Measurements from ENCODE around the gene PCGF5. TPM values are rescaled to one million over a fixed set of nuclear protein-coding genes. Genes with fewer than 3 reads are reported as not detected.

PCGF5 gene
- total and polyA plus RNA-seq, 5 donors from 2014 or later = 43.5 to 60.3 (median 53.5) TPM

- peaks cover 2% of the 10 kb centered on the region for H3K36me3 ChIP-seq (ENCODE audit: control insufficient read depth, insufficient read depth, low read length)
- Mint-ChIP-seq H3K27ac (peak overlapping the region in 2 of 3 donors; percentile 22 to 89), H3K36me3 (peaks cover 12% of the 10 kb centered on the region), H3K4me3 (no peak overlapping the region), H3K9me3 (peaks cover 0 to 3% (median 0%) of the 10 kb centered on the region in 7 donors), H3K27me3 (no peaks in the 10 kb centered on the region), H3K4me1 (peaks cover 27 to 78% (median 42%) of the 10 kb centered on the region in 4 donors)
- ATAC-seq (ENCODE audit: low read depth in 2 of 2) = no peak
- H3K4me1 ChIP-seq (ENCODE audit: control insufficient read depth, insufficient read depth, low read length, poor library complexity, severe bottlenecking) = peaks cover 9% of the 10 kb centered on the region
- H3K4me3 ChIP-seq (ENCODE audit: low read depth, low read length) = no peak overlapping the region
- no peaks in the 10 kb centered on the region for H3K9me3 ChIP-seq (ENCODE audit: control insufficient read depth in 2 of 2, low read length in 2 of 2)
- no peak for DNase-seq
- no peaks in the 10 kb centered on the region for H3K27me3 ChIP-seq (ENCODE audit: control insufficient read depth, insufficient read depth, low read length)
- no peak overlapping the region for H3K27ac ChIP-seq (ENCODE audit: insufficient read depth, low read length, poor library complexity, severe bottlenecking)
Measured at GRCh38 chr10:91190388-91190870, 30.0 kb upstream of the PCGF5 start.

GRCh38 chr10:91190876-91191583 lies 29.4 kb upstream of the PCGF5 start:
- Mint-ChIP-seq H3K27me3 (no peaks in the 10 kb centered on the region), H3K27ac (peak overlapping the region; percentile 22 to 31 (median 22)), H3K4me3 (no peak overlapping the region), H3K9me3 (peaks cover 0 to 3% (median 0%) of the 10 kb centered on the region in 7 donors), H3K36me3 (peaks cover 12% of the 10 kb centered on the region), H3K4me1 (peaks cover 21 to 75% (median 41%) of the 10 kb centered on the region in 4 donors)
- Histone ChIP-seq H3K9me3 (ENCODE audit: control insufficient read depth in 2 of 2, low read length in 2 of 2) (no peaks in the 10 kb centered on the region), H3K4me3 (ENCODE audit: low read depth, low read length) (no peak overlapping the region), H3K4me1 (ENCODE audit: control insufficient read depth, insufficient read depth, low read length, poor library complexity, severe bottlenecking) (peaks cover 4% of the 10 kb centered on the region), H3K27me3 (ENCODE audit: control insufficient read depth, insufficient read depth, low read length) (no peaks in the 10 kb centered on the region), H3K36me3 (ENCODE audit: control insufficient read depth, insufficient read depth, low read length) (no peaks in the 10 kb centered on the region), H3K27ac (ENCODE audit: insufficient read depth, low read length, poor library complexity, severe bottlenecking) (no peak overlapping the region)
- no peak for ATAC-seq (ENCODE audit: low read depth in 2 of 2)
- no peak for DNase-seq

GRCh38 chr10:91191584-91191919 lies 28.9 kb upstream of the PCGF5 start:
- ATAC-seq (ENCODE audit: low read depth in 2 of 2) (no peak), DNase-seq (no peak)
- H3K4me1 ChIP-seq (ENCODE audit: control insufficient read depth, insufficient read depth, low read length, poor library complexity, severe bottlenecking) = peaks cover 3% of the 10 kb centered on the region
- Mint-ChIP-seq H3K4me3 (no peak overlapping the region), H3K9me3 (peaks cover 0 to 3% (median 0%) of the 10 kb centered on the region in 7 donors), H3K4me1 (peaks cover 18 to 76% (median 42%) of the 10 kb centered on the region in 4 donors), H3K27ac (peak overlapping the region in 1 of 3 donors; percentile 31), H3K36me3 (peaks cover 12% of the 10 kb centered on the region), H3K27me3 (no peaks in the 10 kb centered on the region)
- H3K36me3 ChIP-seq (ENCODE audit: control insufficient read depth, insufficient read depth, low read length) = no peaks in the 10 kb centered on the region
- H3K4me3 ChIP-seq (ENCODE audit: low read depth, low read length) = no peak overlapping the region
- no peaks in the 10 kb centered on the region for H3K9me3 ChIP-seq (ENCODE audit: control insufficient read depth in 2 of 2, low read length in 2 of 2)
- no peaks in the 10 kb centered on the region for H3K27me3 ChIP-seq (ENCODE audit: control insufficient read depth, insufficient read depth, low read length)
- no peak overlapping the region for H3K27ac ChIP-seq (ENCODE audit: insufficient read depth, low read length, poor library complexity, severe bottlenecking)

- no peak overlapping the region for H3K4me3 ChIP-seq (ENCODE audit: low read depth, low read length)
- peaks cover 10% of the 10 kb centered on the region for H3K36me3 Mint-ChIP-seq
- H3K9me3 ChIP-seq (ENCODE audit: control insufficient read depth in 2 of 2, low read length in 2 of 2) = no peaks in the 10 kb centered on the region
- no peaks in the 10 kb centered on the region for H3K27me3 Mint-ChIP-seq
- no peaks in the 10 kb centered on the region for H3K27me3 ChIP-seq (ENCODE audit: control insufficient read depth, insufficient read depth, low read length)
- H3K27ac ChIP-seq (ENCODE audit: insufficient read depth, low read length, poor library complexity, severe bottlenecking) = no peak overlapping the region
- DNase-seq (no peak), ATAC-seq (ENCODE audit: low read depth in 2 of 2) (peak; percentile 24 to 35)
- H3K4me1 ChIP-seq (ENCODE audit: control insufficient read depth, insufficient read depth, low read length, poor library complexity, severe bottlenecking) = peaks cover 15% of the 10 kb centered on the region
- peaks cover 31 to 81% (median 46%) of the 10 kb centered on the region in 4 donors for H3K4me1 Mint-ChIP-seq
- peaks cover 0 to 3% (median 0%) of the 10 kb centered on the region in 7 donors for H3K9me3 Mint-ChIP-seq
- no peaks in the 10 kb centered on the region for H3K36me3 ChIP-seq (ENCODE audit: control insufficient read depth, insufficient read depth, low read length)
- H3K4me3 Mint-ChIP-seq = no peak overlapping the region
- H3K27ac Mint-ChIP-seq = peak overlapping the region; percentile 4 to 18 (median 6)
Measured at GRCh38 chr10:91194497-91195179, 25.8 kb upstream of the PCGF5 start.

- ATAC-seq (ENCODE audit: low read depth in 2 of 2) = no peak
- no peak overlapping the region for H3K4me3 ChIP-seq (ENCODE audit: low read depth, low read length)
- Mint-ChIP-seq H3K27me3 (no peaks in the 10 kb centered on the region), H3K27ac (peak overlapping the region; percentile 13 to 89 (median 48)), H3K9me3 (peaks cover 0 to 3% (median 0%) of the 10 kb centered on the region in 7 donors), H3K4me3 (peak overlapping the region in 1 of 4 donors; percentile 16), H3K4me1 (peaks cover 40 to 81% (median 53%) of the 10 kb centered on the region in 4 donors), H3K36me3 (peaks cover 10% of the 10 kb centered on the region)
- H3K4me1 ChIP-seq (ENCODE audit: control insufficient read depth, insufficient read depth, low read length, poor library complexity, severe bottlenecking) = peaks cover 30% of the 10 kb centered on the region
- H3K27me3 ChIP-seq (ENCODE audit: control insufficient read depth, insufficient read depth, low read length) = no peaks in the 10 kb centered on the region
- H3K36me3 ChIP-seq (ENCODE audit: control insufficient read depth, insufficient read depth, low read length) = no peaks in the 10 kb centered on the region
- DNase-seq = no peak
- H3K9me3 ChIP-seq (ENCODE audit: control insufficient read depth in 2 of 2, low read length in 2 of 2) = no peaks in the 10 kb centered on the region
- H3K27ac ChIP-seq (ENCODE audit: insufficient read depth, low read length, poor library complexity, severe bottlenecking) = no peak overlapping the region
Measured at GRCh38 chr10:91196268-91197048, 24.0 kb upstream of the PCGF5 start.

- DNase-seq (no peak), ATAC-seq (ENCODE audit: low read depth in 2 of 2) (no peak)
- Histone ChIP-seq H3K27ac (ENCODE audit: insufficient read depth, low read length, poor library complexity, severe bottlenecking) (no peak overlapping the region), H3K4me1 (ENCODE audit: control insufficient read depth, insufficient read depth, low read length, poor library complexity, severe bottlenecking) (peaks cover 37% of the 10 kb centered on the region), H3K36me3 (ENCODE audit: control insufficient read depth, insufficient read depth, low read length) (no peaks in the 10 kb centered on the region), H3K4me3 (ENCODE audit: low read depth, low read length) (no peak overlapping the region), H3K9me3 (ENCODE audit: control insufficient read depth in 2 of 2, low read length in 2 of 2) (no peaks in the 10 kb centered on the region), H3K27me3 (ENCODE audit: control insufficient read depth, insufficient read depth, low read length) (no peaks in the 10 kb centered on the region)
- Mint-ChIP-seq H3K27ac (peak overlapping the region; percentile 13 to 89 (median 48)), H3K27me3 (no peaks in the 10 kb centered on the region), H3K4me3 (no peak overlapping the region), H3K4me1 (peaks cover 46 to 85% (median 58%) of the 10 kb centered on the region in 4 donors), H3K36me3 (peaks cover 10% of the 10 kb centered on the region), H3K9me3 (peaks cover 0 to 3% (median 0%) of the 10 kb centered on the region in 7 donors)
Measured at GRCh38 chr10:91197127-91197526, 23.3 kb upstream of the PCGF5 start.

- Histone ChIP-seq H3K4me3 (ENCODE audit: low read depth, low read length) (peak overlapping the region; percentile 61), H3K36me3 (ENCODE audit: control insufficient read depth, insufficient read depth, low read length) (no peaks in the 10 kb centered on the region), H3K4me1 (ENCODE audit: control insufficient read depth, insufficient read depth, low read length, poor library complexity, severe bottlenecking) (peaks cover 47% of the 10 kb centered on the region), H3K27ac (ENCODE audit: insufficient read depth, low read length, poor library complexity, severe bottlenecking) (peak overlapping the region; percentile 69), H3K9me3 (ENCODE audit: control insufficient read depth in 2 of 2, low read length in 2 of 2) (no peaks in the 10 kb centered on the region), H3K27me3 (ENCODE audit: control insufficient read depth, insufficient read depth, low read length) (no peaks in the 10 kb centered on the region)
- peak in 2 of 3 donors; percentile 34 to 83 for DNase-seq
- Mint-ChIP-seq H3K36me3 (peaks cover 6% of the 10 kb centered on the region), H3K9me3 (peaks cover 0 to 1% (median 0%) of the 10 kb centered on the region in 7 donors), H3K27me3 (no peaks in the 10 kb centered on the region), H3K4me1 (peaks cover 46 to 85% (median 64%) of the 10 kb centered on the region in 4 donors), H3K4me3 (peak overlapping the region; percentile 1 to 40 (median 12)), H3K27ac (peak overlapping the region; percentile 69 to 93 (median 78))
- ATAC-seq (ENCODE audit: low read depth in 2 of 2) = peak; percentile 30 to 45
Measured at GRCh38 chr10:91198781-91199180, 21.7 kb upstream of the PCGF5 start.
